IMR-90 (cell line): Measurements from ENCODE around the gene GFER. TPM values are rescaled to one million over a fixed set of nuclear protein-coding genes. Genes with fewer than 3 reads are reported as not detected.

ENCODE experiments used
- ATAC-seq: fragments of 200-7000 bp; cut with Tn5 transposase; 2 replicates; pipeline ENCODE4 v1.9.1; 2020; ENCODE audit warnings: low read depth, mild to moderate bottlenecking, moderate library complexity
- BruUV-seq: library from RNA; stranded (reverse); fragments of 400-500 nt; replicated peaks from 2 replicates; lab custom pipeline; 2021; lab: Mats Ljungman, UMichigan
- CTCF ChIA-PET: fragments of 300-600 bp; formaldehyde crosslinking; extraction: SDS; loops from one replicate; lab custom pipeline; 2021; ENCODE audit warnings: antibody characterized with exemption; lab: Yijun Ruan, JAX
- POLR2A ChIA-PET: fragments of 300-600 bp; sonication (Branson Sonifier 250); formaldehyde crosslinking; loops from one replicate; lab custom pipeline; 2022; ENCODE audit warnings: antibody characterized with exemption; ENCODE audit not compliant: unreplicated experiment; lab: Charles Lee
- DNase-seq: peaks from one replicate; pipeline ENCODE4 v3.0.0; 2013
- H2AFZ ChIP-seq: replicated peaks from 2 replicates; pipeline ENCODE3; 2013; ENCODE audit warnings: low read length, mild to moderate bottlenecking; ENCODE audit not compliant: poor library complexity
- H2AK5ac ChIP-seq: 2 replicates; pipeline ENCODE4 v1.6.1; 2013; ENCODE audit warnings: low read depth, low read length, inconsistent platforms
- H2AK9ac ChIP-seq: replicated peaks from 2 replicates; pipeline ENCODE3; 2013; ENCODE audit warnings: mild to moderate bottlenecking, low read depth, low read length, moderate library complexity; ENCODE audit not compliant: poor library complexity
- H2BK120ac ChIP-seq: 2 replicates; pipeline ENCODE4 v1.6.1; 2013; ENCODE audit warnings: low read depth, low read length, inconsistent platforms
- H2BK15ac ChIP-seq: 3 replicates; pipeline ENCODE4 v1.6.1; 2013; ENCODE audit warnings: low read depth, low read length, inconsistent platforms
- H2BK20ac ChIP-seq: 2 replicates; pipeline ENCODE4 v1.6.1; 2013; ENCODE audit warnings: low read depth, mild to moderate bottlenecking, inconsistent platforms, low read length, moderate library complexity
- H2BK5ac ChIP-seq: 2 replicates; pipeline ENCODE4 v1.6.1; 2013; ENCODE audit warnings: mild to moderate bottlenecking, low read depth, low read length, inconsistent platforms; ENCODE audit not compliant: poor library complexity, severe bottlenecking
- H3K14ac ChIP-seq: replicated peaks from 2 replicates; pipeline ENCODE4 v1.6.1; 2013; ENCODE audit warnings: low read depth, low read length, inconsistent platforms
- H3K18ac ChIP-seq: 2 replicates; pipeline ENCODE4 v1.6.1; 2013; ENCODE audit warnings: low read depth, low read length, control low read depth
- H3K23ac ChIP-seq: 2 replicates; pipeline ENCODE4 v1.6.1; 2013; ENCODE audit warnings: low read depth, low read length, inconsistent platforms
- H3K27ac ChIP-seq: 2 replicates; pipeline ENCODE4 v1.5.1; 2013; ENCODE audit warnings: mild to moderate bottlenecking, control low read depth, low read length; ENCODE audit not compliant: insufficient read depth
- H3K27me3 ChIP-seq: 2 replicates; pipeline ENCODE4 v1.6.1; 2013; ENCODE audit warnings: low read length; ENCODE audit not compliant: control insufficient read depth, insufficient read depth
- H3K36me3 ChIP-seq: 2 replicates; pipeline ENCODE4 v1.6.1; 2013; ENCODE audit warnings: low read length, mixed read lengths; ENCODE audit not compliant: control insufficient read depth, insufficient read depth
- H3K4ac ChIP-seq: 2 replicates; pipeline ENCODE4 v1.6.1; 2013; ENCODE audit warnings: low read depth, low read length, inconsistent platforms
- H3K4me1 ChIP-seq: 2 replicates; pipeline ENCODE4 v1.6.1; 2013; ENCODE audit warnings: low read length, mixed read lengths; ENCODE audit not compliant: control insufficient read depth, insufficient read depth
- H3K4me2 ChIP-seq: 2 replicates; pipeline ENCODE4 v1.6.1; 2013; ENCODE audit warnings: low read depth, mild to moderate bottlenecking, control low read depth, low read length, moderate library complexity
- H3K4me3 ChIP-seq: 2 replicates; pipeline ENCODE4 v1.5.1; 2013; ENCODE audit warnings: low read depth, mild to moderate bottlenecking, control low read depth, low read length, moderate library complexity; ENCODE audit not compliant: insufficient read depth
- H3K56ac ChIP-seq: 2 replicates; pipeline ENCODE4 v1.6.1; 2013; ENCODE audit warnings: low read length, inconsistent platforms; ENCODE audit not compliant: insufficient read depth; ENCODE audit errors: extremely low read depth
- H3K79me1 ChIP-seq, 2 experiments: 2 replicates each; pipeline ENCODE4 v1.6.1; 2013; ENCODE audit warnings: low read length in 2 of 2, inconsistent platforms in 1 of 2, low read depth in 1 of 2
- H3K9ac ChIP-seq: 2 replicates; pipeline ENCODE4 v1.6.1; 2013; ENCODE audit warnings: low read depth, low read length, control low read depth
- H3K9me1 ChIP-seq: 2 replicates; pipeline ENCODE4 v1.6.1; 2013; ENCODE audit warnings: low read length, inconsistent platforms; ENCODE audit not compliant: insufficient read depth
- H3K9me3 ChIP-seq: 2 replicates; pipeline ENCODE4 v1.6.1; 2013; ENCODE audit warnings: low read length; ENCODE audit not compliant: control insufficient read depth, insufficient read depth
- H4K20me1 ChIP-seq: 2 replicates; pipeline ENCODE4 v1.6.1; 2013; ENCODE audit warnings: low read length, inconsistent platforms; ENCODE audit not compliant: insufficient read depth
- H4K5ac ChIP-seq: 2 replicates; pipeline ENCODE4 v1.6.1; 2013; ENCODE audit warnings: mild to moderate bottlenecking, low read depth, low read length, control low read depth
- H4K8ac ChIP-seq, 2 experiments: 2 replicates each; pipeline ENCODE4 v1.6.1; 2013; ENCODE audit warnings: low read depth in 2 of 2, low read length in 2 of 2, control low read depth in 1 of 2, inconsistent platforms in 1 of 2
- H4K91ac ChIP-seq: 2 replicates; pipeline ENCODE4 v1.6.1; 2013; ENCODE audit warnings: low read depth, low read length, inconsistent platforms; ENCODE audit not compliant: insufficient read depth
- MAZ ChIP-seq: IDR thresholded peaks from 2 replicates; pipeline ENCODE4 v1.6.1; 2012; ENCODE audit warnings: low read depth, mild to moderate bottlenecking, low read length, improper control_type of control experiment, moderate library complexity, borderline replicate concordance
- WGBS, 2 experiments: methylation state at CpG; one replicate each; pipeline versions ENCODE4 v1.1.5 to v1.1.7; 2013; ENCODE audit warnings: missing lambda C conversion rate in 2 of 2; ENCODE audit not compliant: insufficient read length in 1 of 2; ENCODE audit errors: extremely low coverage in 2 of 2; 5-methylcytosine and 5-hydroxymethylcytosine counted together
- dilution Hi-C: fragments of 300-500 bp; cut with HindIII; formaldehyde crosslinking; loops from one replicate; pipeline ENCODE4 v1.14.3; 2018; ENCODE audit warnings: low sequenced_read_pairs; ENCODE audit not compliant: unreplicated experiment
- in situ Hi-C: fragments of 300-500 bp; cut with MboI; formaldehyde crosslinking; loops from 3 replicates; pipeline ENCODE4 v1.14.3; 2019; ENCODE audit warnings: low sequenced_read_pairs, inconsistent platforms, mixed read lengths
- intact Hi-C: fragments of 100-400 bp; cut with micrococcal nuclease; formaldehyde crosslinking; loops from 2 replicates; pipeline ENCODE4 v1.10.0; 2022
- polyA plus RNA-seq, 3 experiments: library from polyadenylated mRNA; depleted of rRNA; stranded (reverse); fragments of >200 nt; gene quantifications; 2 replicates each; pipeline ENCODE4 v1.2.3, GENCODE V29; 2012; ENCODE audit warnings: low replicate concordance in 1 of 3
- total RNA-seq: library from RNA; depleted of rRNA; stranded (reverse); fragments of >200 nt; gene quantifications from 2 replicates; pipeline ENCODE4 v1.2.3, GENCODE V29; 2012

GFER gene
- total and polyA plus RNA-seq, 2 of the 4 experiments (the other 2 are of a cell fraction) = 6.8 to 19.8 TPM

- H2BK5ac ChIP-seq = no peak within 1 kb of the TSS
- no TSS peak for BruUV-seq
- no peaks in the 10 kb centered on the region for H3K9me3 ChIP-seq
- H3K4me2 ChIP-seq = no peak within 1 kb of the TSS
- H2AFZ ChIP-seq = no peak within 1 kb of the TSS
- POLR2A ChIA-PET = no interaction called here
- H3K27ac ChIP-seq = no peak within 1 kb of the TSS
- no peak within 1 kb of the TSS for H3K56ac ChIP-seq
- H3K4ac ChIP-seq = no peak within 1 kb of the TSS
- no peak within 1 kb of the TSS for H4K8ac ChIP-seq
- dilution Hi-C loops (no loop called here), in situ Hi-C loops (no loop called here), intact Hi-C loops (no loop called here)
- no peak within 1 kb of the TSS for H4K5ac ChIP-seq
- ATAC-seq = no peak
- H3K18ac ChIP-seq = no peak within 1 kb of the TSS
- no peak within 1 kb of the TSS for H3K9ac ChIP-seq
- peaks cover 19 to 20% of the 10 kb centered on the region in 2 experiments for H3K79me1 ChIP-seq
- peaks cover 9% of the 10 kb centered on the region for H3K9me1 ChIP-seq
- peaks cover 8% of the 10 kb centered on the region for H3K4me1 ChIP-seq
- H3K14ac ChIP-seq = no peak within 1 kb of the TSS
- no peak within 1 kb of the TSS for H4K91ac ChIP-seq
- no peak within 1 kb of the TSS for H2BK15ac ChIP-seq
- no peak within 1 kb of the TSS for H2BK20ac ChIP-seq
- CTCF ChIA-PET = interaction anchor here (1.3 kb wide), 2 partner anchors 23 to 159 kb away, joined by 3 to 5 read pairs; no protein-coding TSS in a partner anchor
- no peak within 1 kb of the TSS for H2AK5ac ChIP-seq
- H4K20me1 ChIP-seq = no peaks in the 10 kb centered on the region; the same call in none of the 2 replicates
- peaks cover 31% of the 10 kb centered on the region; the same call in 1 of the 2 replicates for H3K27me3 ChIP-seq
- H3K36me3 ChIP-seq = peaks cover 34% of the 10 kb centered on the region
- H3K23ac ChIP-seq = no peak within 1 kb of the TSS
- no peak for TF ChIP-seq MAZ
- peak within 1 kb of the TSS; percentile 65 for H2AK9ac ChIP-seq
- DNase-seq = no peak
- no peak within 1 kb of the TSS for H2BK120ac ChIP-seq
- WGBS, 2 experiments = no CpG with 5 or more reads among the region's 6 CpGs
- H3K4me3 ChIP-seq = no peak within 1 kb of the TSS
These were observed 2.6 kb upstream of the GFER start, which contains the start of gene NOXO1 for GRCh38 chr16:1981398-1981836. NOXO1 (minus strand) TSS chr16:1981469; CDS start chr16:1981179, 290 bp downstream.
